WERI-Rb-1 (cell line): ENCODE results near the gene IQSEC1.

Experiments
- DNase-seq: peaks from one replicate; pipeline ENCODE4 v3.0.0-alpha.2; 2020
- H3K27ac ChIP-seq: fragments of 250-450 bp; sonication (Bioruptor Pico); 2 replicates; pipeline ENCODE4 v1.5.1; 2020; ENCODE audit warnings: mild to moderate bottlenecking, moderate library complexity
- H3K27me3 ChIP-seq: fragments of 250-450 bp; sonication (Bioruptor Pico); 2 replicates; pipeline ENCODE4 v1.5.1; 2021; ENCODE audit warnings: mild to moderate bottlenecking, low read depth, moderate library complexity; ENCODE audit not compliant: insufficient read depth, severe bottlenecking
- H3K36me3 ChIP-seq: fragments of 250-450 bp; sonication (Bioruptor Pico); 2 replicates; pipeline ENCODE4 v1.5.1; 2020; ENCODE audit warnings: mild to moderate bottlenecking, moderate library complexity
- H3K4me3 ChIP-seq: 2 replicates; pipeline ENCODE4 v1.5.1; 2011; ENCODE audit warnings: low read depth, mild to moderate bottlenecking, control low read depth, low read length
- H3K9me3 ChIP-seq: fragments of 250-450 bp; sonication (Bioruptor Pico); 2 replicates; pipeline ENCODE4 v1.5.1; 2021; ENCODE audit warnings: mild to moderate bottlenecking, moderate library complexity; ENCODE audit not compliant: severe bottlenecking
- TF ChIP-seq, protein P1 (sequence below): IDR thresholded peaks from 2 replicates; pipeline ENCODE4 v1.5.1; 2011; ENCODE audit warnings: low read depth, mild to moderate bottlenecking, control low read depth, inconsistent platforms, low read length

IQSEC1 gene

DNA sequence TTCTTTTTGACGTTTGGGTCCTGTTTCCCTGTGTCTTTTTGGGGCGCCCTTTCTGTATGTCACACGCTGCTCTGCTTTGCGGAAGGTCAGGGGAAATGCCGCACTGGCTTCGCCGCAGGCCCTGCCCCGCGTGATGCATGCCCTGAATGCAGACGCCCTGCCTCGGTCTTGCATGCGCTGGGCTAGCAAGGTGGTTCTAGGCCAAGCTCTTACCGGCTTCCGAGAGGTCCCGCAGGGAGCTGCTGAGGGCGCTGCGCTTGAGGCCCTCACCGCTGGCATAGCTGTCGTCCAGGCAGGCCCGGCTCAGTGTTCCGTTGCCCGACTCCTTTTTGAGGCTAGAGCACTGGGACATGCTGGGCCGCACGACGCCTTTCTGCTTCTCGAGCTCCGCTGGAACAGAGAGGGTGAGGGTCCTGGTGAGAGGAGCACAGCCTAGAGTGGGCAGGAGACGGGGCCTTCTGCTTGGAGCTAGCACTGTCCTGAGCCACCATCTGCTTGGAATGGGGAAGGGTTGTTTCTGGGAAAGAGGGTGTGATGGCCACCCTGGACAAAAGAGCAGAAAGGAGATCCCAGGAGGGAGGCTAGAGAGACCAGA, 165.0 kb downstream of the IQSEC1 start:
- Histone ChIP-seq H3K27me3 (no peaks in the 10 kb centered on the region), H3K4me3 (no peak overlapping the region), H3K36me3 (peaks cover 99% of the 10 kb centered on the region), H3K9me3 (no peaks in the 10 kb centered on the region), H3K27ac (no peak overlapping the region)
- DNase-seq: no peak
- TF ChIP-seq, protein P1, sequence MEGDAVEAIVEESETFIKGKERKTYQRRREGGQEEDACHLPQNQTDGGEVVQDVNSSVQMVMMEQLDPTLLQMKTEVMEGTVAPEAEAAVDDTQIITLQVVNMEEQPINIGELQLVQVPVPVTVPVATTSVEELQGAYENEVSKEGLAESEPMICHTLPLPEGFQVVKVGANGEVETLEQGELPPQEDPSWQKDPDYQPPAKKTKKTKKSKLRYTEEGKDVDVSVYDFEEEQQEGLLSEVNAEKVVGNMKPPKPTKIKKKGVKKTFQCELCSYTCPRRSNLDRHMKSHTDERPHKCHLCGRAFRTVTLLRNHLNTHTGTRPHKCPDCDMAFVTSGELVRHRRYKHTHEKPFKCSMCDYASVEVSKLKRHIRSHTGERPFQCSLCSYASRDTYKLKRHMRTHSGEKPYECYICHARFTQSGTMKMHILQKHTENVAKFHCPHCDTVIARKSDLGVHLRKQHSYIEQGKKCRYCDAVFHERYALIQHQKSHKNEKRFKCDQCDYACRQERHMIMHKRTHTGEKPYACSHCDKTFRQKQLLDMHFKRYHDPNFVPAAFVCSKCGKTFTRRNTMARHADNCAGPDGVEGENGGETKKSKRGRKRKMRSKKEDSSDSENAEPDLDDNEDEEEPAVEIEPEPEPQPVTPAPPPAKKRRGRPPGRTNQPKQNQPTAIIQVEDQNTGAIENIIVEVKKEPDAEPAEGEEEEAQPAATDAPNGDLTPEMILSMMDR: no peak

DNA sequence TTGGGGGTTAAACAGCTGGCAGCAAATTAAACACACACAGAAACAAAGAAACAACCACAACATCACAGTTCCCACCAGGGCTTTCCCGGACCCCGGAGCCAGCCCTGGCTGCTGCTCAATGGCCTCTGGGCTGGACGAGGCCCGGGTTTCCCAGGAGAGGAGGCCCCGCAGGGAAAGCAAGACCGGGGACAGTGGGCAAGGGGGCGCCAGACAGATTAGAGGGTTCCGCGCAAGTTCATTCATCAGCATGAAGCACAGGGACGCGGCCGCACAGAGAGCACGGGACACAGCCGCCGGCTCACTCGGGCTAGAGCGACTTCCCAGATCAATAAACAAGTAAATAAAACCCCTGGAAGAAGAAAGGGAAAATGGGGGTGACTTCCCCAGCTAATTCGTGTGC, 165.5 kb downstream of the IQSEC1 start:
- Histone ChIP-seq H3K36me3 (peaks cover 99% of the 10 kb centered on the region), H3K27me3 (no peaks in the 10 kb centered on the region), H3K4me3 (no peak overlapping the region), H3K9me3 (no peaks in the 10 kb centered on the region), H3K27ac (no peak overlapping the region)
- TF ChIP-seq, protein P1: no peak
- no peak for DNase-seq

DNA sequence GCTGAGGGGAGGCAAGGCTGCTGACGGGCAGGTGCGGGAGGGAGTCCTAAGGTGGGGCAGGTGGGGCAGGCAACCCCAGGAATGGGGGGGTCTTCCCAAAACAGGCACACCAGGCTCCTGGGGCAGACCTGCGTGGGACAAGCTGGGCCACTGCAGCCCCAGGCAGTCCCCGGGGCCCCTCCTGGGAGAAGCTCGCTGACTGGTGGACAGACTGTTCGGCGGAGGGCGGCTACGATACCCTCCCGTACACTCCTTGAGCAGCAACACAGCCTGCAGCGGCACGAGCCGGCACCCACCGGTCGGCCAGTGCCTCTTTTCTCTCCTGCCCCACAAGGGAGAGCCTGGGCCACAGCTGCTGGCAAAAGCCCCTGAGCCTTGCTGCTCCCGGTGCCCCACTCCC, 165.9 kb downstream of the IQSEC1 start:
- no peak for DNase-seq
- no peaks in the 10 kb centered on the region for H3K9me3 ChIP-seq
- H3K27ac ChIP-seq: no peak overlapping the region
- peaks cover 97% of the 10 kb centered on the region for H3K36me3 ChIP-seq
- H3K4me3 ChIP-seq: no peak overlapping the region
- no peaks in the 10 kb centered on the region for H3K27me3 ChIP-seq
- TF ChIP-seq, protein P1: no peak

DNA sequence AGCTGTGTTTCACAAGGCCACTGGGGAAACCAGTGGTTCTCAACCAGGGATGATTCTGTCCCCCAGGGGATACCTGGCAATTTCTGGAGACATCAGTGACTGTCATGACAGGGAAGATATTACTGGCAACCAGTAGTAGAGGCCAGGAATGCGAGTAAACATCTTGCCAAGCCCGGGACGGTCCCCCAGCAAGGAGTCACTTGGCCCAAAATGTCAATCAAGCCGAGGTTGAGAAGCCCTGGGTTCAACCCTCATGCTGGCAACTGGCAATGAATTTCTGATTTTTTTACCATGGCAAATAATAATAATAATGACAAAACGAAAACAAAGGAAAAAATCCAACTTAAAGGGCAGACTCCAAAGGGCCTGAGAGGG, 166.3 kb downstream of the IQSEC1 start:
- Histone ChIP-seq H3K27ac (no peak overlapping the region), H3K4me3 (no peak overlapping the region), H3K9me3 (no peaks in the 10 kb centered on the region), H3K27me3 (no peaks in the 10 kb centered on the region), H3K36me3 (peaks cover 97% of the 10 kb centered on the region)
- no peak for DNase-seq
- TF ChIP-seq, protein P1: no peak

DNA sequence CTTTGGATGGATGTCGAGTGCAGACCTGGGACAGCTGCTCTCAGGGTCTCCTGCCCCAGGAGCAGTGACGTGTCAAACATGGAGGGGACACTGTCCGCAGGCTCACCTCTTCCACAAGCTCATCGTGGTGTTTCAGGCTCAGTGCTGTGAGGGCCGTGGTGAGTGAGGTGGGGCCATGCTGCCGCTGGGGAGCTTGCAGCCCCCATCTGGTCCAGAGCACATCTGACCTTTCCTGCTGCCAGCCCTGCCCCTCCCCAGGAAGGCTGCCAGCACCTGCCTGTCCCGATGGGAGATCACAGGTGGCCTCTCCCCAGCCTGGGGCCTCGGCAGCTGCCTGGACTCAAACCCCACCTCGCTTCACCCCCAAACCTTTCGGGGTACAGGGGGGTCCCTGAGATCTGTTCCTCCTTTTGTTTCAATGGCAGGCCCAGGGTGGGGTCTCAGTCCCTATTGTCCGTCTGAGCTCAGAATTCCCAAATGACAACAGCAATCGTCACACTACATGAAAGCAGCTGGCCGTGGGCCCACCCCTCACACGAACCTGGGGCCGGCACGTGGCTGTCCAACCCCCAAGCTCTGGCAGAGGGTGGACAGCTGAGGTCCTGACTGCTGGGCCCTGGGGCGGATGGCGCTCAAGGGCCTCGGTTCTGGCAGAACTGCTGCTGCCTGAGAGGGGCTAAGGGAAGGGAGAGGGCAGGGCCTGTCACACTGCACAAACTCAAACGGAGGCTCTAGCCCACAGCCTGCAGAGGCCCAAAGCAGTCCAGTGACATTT, 166.9 kb downstream of the IQSEC1 start:
- TF ChIP-seq, protein P1: no peak
- peaks cover 97% of the 10 kb centered on the region for H3K36me3 ChIP-seq
- no peak overlapping the region for H3K27ac ChIP-seq
- H3K4me3 ChIP-seq: no peak overlapping the region
- DNase-seq: no peak
- no peaks in the 10 kb centered on the region for H3K9me3 ChIP-seq
- H3K27me3 ChIP-seq: no peaks in the 10 kb centered on the region
